NT2/D1 (cell line): Measurements from ENCODE around the gene ACIN1.

ENCODE experiments used
- SUZ12 ChIP-seq: IDR thresholded peaks from 2 replicates; pipeline ENCODE4 v1.6.1; 2011; ENCODE audit not compliant: insufficient read length, insufficient read depth; ENCODE audit errors: extremely low read depth
- ZNF274 ChIP-seq: IDR thresholded peaks from 2 replicates; pipeline ENCODE4 v1.6.1; 2011; ENCODE audit warnings: mild to moderate bottlenecking, low read depth, low read length

- no peak for TF ChIP-seq ZNF274
- TF ChIP-seq SUZ12 = no peak
Measured at GRCh38 chr14:23008831-23009230, 86.1 kb downstream of the ACIN1 start.
